Measurements from ENCODE around the gene ZNF665.
"Not testable (repeated sequence)": the region's sequence is repeated elsewhere in the genome, so short reads cannot be mapped to it uniquely, and the experiment has no call there.

The ZNF665 gene

DNA sequence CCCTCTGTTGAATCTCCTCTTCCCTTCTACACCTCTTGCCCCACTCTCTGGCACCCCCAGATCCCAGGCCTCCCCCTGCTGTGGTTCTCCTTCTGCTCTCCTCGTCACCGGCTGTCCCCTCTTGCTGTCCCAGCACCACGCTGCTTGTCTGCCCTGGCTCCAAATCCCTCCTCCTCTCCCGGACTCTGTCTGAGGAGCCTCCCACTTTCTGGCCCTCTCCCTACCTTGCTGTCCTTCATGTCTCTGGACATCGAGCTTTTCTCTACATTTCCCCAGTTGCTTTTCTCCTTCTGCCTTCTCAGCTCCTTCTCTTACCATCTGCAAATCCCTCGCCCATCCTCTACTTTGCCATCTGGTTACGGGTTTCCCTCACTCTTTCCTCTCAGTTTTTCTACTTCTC lies 35.5 kb downstream of the ZNF665 start:
- no peak for DNase-seq

DNA sequence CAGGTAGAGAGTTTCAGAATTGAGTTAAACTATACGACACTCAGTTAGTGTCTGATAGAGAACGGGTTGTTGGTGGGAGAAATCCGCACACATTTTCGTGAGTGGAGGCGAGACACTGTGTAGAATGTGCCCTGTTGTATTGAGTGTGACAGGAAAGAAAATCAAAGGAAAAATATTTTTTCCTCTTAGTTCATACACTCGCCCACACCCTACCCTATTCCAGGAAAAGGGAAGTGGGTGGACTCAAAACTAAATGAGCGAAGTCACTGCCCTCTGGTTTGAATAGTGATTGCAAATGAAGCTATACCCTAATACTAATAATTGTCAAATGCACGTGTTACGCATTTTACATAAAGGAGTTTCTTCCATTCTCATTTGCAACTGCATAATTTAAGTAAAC lies 36.3 kb downstream of the ZNF665 start:
- DNase-seq, result no peak

DNA sequence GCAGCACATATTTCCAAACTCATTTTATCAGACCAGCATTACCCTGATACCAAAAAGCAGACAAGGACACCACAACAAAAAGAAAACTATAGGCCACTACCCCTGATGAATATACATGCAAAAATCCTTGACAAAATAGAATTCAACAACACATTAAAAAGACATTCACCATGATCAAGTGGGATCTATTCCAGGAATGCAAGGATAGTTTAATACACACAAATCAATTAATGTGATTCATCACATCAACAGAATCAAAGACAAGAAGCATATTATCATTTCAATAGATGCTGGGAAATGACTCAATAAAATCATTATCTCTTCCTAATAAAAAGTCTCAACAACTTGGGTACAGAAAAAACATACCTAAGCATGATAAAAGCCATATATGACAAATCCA lies 45.5 kb downstream of the ZNF665 start:
- no peak for DNase-seq

DNA sequence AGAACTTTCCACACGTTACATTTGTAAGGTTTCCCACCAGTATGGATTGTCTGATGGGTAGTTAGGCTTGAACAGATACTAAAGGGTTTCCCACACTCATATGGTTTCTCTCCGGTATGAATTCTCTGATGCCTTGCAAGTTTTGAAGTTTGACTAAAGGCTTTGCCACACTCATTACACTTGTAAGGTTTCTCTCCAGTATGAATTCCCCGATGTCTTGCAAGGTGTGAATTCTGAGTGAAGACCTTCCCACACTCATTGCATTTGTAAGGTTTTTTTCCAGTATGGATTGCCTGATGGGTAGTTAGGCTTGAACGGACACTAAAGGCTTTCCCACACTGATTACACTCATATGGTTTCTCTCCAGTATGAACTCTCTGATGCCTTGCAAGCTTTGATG lies 52.8 kb downstream of the ZNF665 start:
- DNase-seq, result no peak

DNA sequence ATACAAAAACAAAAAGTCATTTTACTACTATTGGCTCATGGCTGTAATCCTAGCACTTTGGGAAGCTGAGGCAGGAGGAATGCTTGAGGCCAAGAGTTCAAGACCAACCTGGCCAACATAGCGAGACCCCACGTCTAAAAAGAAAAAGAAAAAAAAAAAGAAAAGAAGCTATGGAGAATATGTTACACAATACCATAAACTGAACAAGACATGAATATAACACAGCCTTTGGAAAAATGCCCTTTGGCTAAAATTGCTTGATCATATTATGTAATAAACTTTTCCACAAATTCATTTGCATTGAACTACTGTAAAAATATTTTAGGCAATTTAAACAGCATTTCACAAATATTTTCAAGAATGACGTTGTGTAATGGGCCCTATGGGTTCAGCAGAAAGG lies 56.7 kb downstream of the ZNF665 start:
- no peak for DNase-seq

DNA sequence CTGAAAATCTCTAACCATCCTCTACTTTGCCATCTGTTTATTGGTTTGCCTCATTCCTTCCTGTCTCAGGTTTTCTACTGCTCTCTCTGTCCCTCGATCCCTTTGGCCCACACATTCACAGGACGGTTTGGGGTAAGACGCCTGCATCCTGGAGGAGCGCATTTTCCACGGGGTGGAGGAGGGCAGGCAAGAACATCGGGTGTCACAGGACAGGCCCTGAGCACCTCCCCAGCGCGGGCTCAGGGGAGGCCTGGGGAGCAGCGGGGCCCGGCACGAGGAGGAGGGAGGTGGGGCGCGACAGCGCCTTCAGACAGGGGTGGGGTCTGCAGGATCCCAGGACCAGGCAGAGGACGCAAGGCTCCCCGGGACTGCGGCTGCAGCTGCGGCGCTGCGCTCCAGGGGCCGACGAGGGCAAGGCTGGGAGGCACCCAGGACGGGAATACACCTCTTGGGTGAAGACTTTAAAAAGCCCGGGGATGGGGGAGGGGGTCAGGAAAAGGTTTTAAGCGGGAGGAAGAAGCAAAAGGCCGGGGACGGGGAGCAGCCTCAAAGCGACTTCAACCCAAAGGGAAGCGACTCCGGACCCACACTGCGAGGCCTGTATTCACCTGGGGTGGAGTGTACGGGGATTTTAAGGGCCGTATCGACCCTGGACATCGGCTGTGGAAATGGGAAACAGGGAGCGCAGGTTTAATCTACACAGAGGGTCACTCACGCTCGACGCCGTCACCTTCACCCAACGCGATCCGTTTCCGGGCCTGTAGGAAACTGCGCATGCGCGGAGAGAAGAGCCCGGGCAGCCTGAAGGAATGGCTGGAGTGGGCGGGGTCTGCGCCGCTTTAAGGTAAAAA lies 60.8 kb downstream of the ZNF665 start, which contains the start of gene ZNF415:
Gene ZNF415, minus strand, starts transcription at position 770 of the 851 bp plus-strand sequence. CDS start 10,234 bp downstream, outside the sequence.
- peak; percentile 3 for DNase-seq

DNA sequence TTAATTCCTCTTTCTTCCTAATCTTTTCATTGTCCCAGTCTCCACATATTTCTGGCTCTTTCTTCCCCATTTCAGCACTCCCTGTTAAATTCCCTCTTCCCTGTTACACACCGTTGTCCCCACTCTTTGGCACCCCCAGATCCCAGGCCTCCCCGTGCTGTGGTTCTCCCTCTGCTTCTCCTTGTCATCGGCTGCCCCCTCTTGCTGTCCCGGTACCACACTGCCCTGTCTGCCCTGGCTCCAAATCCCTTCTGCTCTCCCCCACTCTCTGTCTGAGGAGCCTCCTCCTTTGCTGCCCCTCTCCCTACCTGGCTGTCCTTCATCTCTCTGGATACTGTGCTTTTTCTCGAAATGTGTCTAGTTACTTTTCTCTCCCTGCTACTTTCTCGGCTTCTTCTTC lies 61.4 kb downstream of the ZNF665 start:
- no peak for DNase-seq

DNA sequence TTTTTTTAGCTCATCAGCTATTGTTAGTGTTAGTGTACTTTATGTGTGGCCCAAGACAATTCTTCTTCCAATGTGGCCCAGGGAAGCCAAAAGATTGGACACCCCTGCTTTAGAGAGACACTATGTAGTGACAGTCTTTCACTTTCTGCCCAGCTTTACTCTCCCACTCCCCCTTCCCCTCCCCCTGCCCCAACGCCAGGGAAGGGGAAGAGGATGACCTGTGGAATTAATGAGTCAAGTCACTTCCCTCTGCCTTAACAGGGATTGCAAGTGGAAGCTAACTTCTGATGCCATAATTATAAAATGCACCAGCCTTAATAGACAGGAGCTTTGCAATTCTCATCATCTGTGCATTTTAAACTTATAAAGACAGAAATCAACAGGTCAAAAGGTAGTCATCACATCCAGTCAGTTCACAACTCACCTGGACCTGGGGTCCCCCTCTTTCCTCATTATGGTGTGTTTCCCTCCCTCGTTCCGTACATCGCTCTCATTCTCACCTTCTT lies 62.0 kb downstream of the ZNF665 start:
- DNase-seq, result no peak

DNA sequence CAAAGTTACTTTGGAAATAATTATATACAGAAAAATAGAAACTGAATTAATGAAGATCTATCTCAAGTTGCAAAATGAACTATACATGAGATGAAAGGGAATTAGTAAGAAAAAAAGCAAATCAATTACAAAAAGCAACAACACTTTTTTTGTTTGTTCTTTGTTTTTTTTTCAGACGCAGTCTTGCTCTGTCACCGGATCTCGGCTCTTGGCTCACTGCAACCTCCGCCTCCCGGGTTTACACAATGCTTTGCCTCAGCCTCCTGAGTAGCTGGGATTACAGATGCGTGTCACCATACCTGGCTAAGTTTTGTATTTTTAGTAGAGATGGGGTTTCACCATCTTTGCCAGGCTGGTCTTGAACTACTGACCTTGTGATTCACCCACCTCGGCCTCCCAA lies 62.7 kb downstream of the ZNF665 start:
- DNase-seq, result no peak

DNA sequence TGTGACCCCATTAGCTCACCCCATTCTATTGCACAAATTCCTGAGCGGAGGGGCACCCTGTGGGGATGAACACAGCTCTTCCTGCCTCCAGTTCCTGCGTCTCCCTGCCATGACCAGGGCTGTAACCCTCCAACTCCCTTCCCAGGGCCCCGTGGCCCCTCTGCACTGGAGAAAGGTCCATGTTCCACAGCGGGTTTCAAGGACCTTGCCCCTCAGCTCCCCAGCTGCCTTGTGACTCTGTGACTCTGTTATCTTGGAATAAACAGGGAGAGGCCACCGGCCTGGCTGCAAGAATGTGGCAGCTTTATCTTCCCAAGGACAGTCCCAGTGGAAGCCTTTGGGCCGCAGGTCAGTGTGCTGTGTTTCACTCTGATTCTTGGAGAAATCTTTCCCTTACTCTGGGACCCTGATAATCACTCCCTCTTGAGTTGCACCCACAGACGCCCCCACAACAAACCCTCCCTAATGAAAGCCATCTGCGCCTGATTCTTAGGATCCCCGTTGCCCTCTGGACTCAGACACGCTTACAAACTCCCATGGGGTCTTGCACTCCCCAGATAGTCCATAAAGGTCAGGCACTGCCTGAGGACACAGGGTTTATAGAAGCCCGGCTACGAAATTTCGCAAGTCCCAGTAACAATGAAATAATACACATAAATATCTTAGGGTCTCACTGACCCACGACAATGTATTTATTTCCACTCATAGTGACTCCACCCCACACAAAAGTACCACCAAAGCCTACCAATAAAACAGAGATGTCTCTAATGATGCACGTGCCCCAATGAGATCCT lies 66.2 kb downstream of the ZNF665 start:
- DNase-seq, result not testable (repeated sequence)

DNA sequence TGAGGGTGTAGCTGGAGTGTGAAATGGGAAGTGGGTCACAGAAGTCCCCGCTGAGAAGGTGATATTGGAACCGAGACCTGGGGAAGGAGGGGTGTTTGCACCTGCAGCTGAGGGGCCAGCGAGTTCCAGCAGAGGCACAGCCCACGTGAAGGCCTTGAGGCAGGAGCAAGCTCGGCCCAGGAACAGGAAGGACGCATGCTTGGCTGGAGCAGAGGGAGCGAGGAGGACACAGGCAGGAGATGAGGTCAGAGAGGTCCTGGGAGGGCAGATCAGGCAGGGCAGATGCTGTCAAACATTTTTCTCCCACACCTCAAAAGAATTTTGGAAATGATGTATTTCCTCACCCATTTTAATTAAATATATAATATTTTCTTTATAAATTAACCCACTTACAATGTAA lies 69.8 kb downstream of the ZNF665 start:
- no peak for DNase-seq
